CD4-positive, alpha-beta T cell (primary cell): Measurements from ENCODE around the gene PKD1. TPM values are rescaled to one million over a fixed set of nuclear protein-coding genes. Genes with fewer than 3 reads are reported as not detected.

Experiments
- ATAC-seq: fragments of 200-7000 bp; cut with Tn5 transposase; one replicate; pipeline ENCODE4 v1.10.0; 2022; ENCODE audit warnings: mild to moderate bottlenecking; ENCODE audit not compliant: poor library complexity
- CTCF ChIA-PET: fragments of 350-600 bp; sonication (Branson Sonifier 250); formaldehyde crosslinking; loops from one replicate; lab custom pipeline; 2021; ENCODE audit warnings: antibody characterized with exemption, inconsistent platforms; lab: Charles Lee
- POLR2A ChIA-PET: fragments of 350-600 bp; sonication (Branson Sonifier 250); formaldehyde crosslinking; loops from one replicate; lab custom pipeline; 2021; ENCODE audit warnings: antibody characterized with exemption, inconsistent platforms; lab: Charles Lee
- DNase-seq, 14 experiments: peaks; one replicate each; pipeline ENCODE4 v3.0.0-alpha.2; 2013 to 2020; ENCODE audit warnings: mixed read lengths in 2 of 14
- H3K27ac ChIP-seq, 2 donors: one replicate each; pipeline versions ENCODE4 v1.5.1 to v1.7.0; 2013; ENCODE audit warnings: low read length in 2 of 2, low read depth in 1 of 2, mild to moderate bottlenecking in 1 of 2
- H3K27me3 ChIP-seq, 2 experiments: 1 replicate in 1 of 2; 2 replicates in 1 of 2; pipeline versions ENCODE4 v1.6.1 to v1.7.0; 2013; ENCODE audit warnings: low read length in 2 of 2, control low read depth in 1 of 2, mild to moderate bottlenecking in 1 of 2, moderate library complexity in 1 of 2; ENCODE audit not compliant: insufficient read depth in 2 of 2, control insufficient read depth in 1 of 2
- H3K36me3 ChIP-seq: one replicate; pipeline ENCODE4 v1.6.1; 2013; ENCODE audit warnings: low read length, control low read depth; ENCODE audit not compliant: insufficient read depth
- H3K4me1 ChIP-seq: one replicate; pipeline ENCODE4 v1.6.1; 2013; ENCODE audit warnings: low read length, control low read depth; ENCODE audit not compliant: insufficient read depth
- H3K4me3 ChIP-seq: one replicate; pipeline ENCODE4 v1.5.1; 2013; ENCODE audit warnings: mild to moderate bottlenecking, low read length, moderate library complexity
- H3K9me3 ChIP-seq, 2 experiments: 1 replicate in 1 of 2; 2 replicates in 1 of 2; pipeline versions ENCODE4 v1.6.1 to v1.7.0; 2013; ENCODE audit warnings: low read length in 2 of 2, mild to moderate bottlenecking in 2 of 2, control low read depth in 1 of 2, moderate library complexity in 1 of 2; ENCODE audit not compliant: control insufficient read depth in 1 of 2, insufficient read depth in 1 of 2
- H3K27ac Mint-ChIP-seq: one replicate; pipeline ENCODE4 v1.8.0; 2020; ENCODE audit warnings: mixed read lengths
- H3K27me3 Mint-ChIP-seq: one replicate; pipeline ENCODE4 v1.8.0; 2021; ENCODE audit warnings: mixed read lengths
- H3K36me3 Mint-ChIP-seq: one replicate; pipeline ENCODE4 v1.8.0; 2021; ENCODE audit warnings: low read depth, mixed read lengths
- H3K4me1 Mint-ChIP-seq: one replicate; pipeline ENCODE4 v1.8.0; 2021; ENCODE audit warnings: low read depth, mixed read lengths
- H3K4me3 Mint-ChIP-seq: one replicate; pipeline ENCODE4 v1.8.0; 2020; ENCODE audit warnings: mild to moderate bottlenecking, mixed read lengths
- H3K9me3 Mint-ChIP-seq: one replicate; pipeline ENCODE4 v1.8.0; 2020; ENCODE audit warnings: mixed read lengths
- intact Hi-C, 2 experiments: fragments of 100-400 bp; cut with DNase I in 1 of 2; cut with micrococcal nuclease in 1 of 2; formaldehyde crosslinking; loops; one replicate each; pipeline versions ENCODE4 v1.15.1 to v1.9.0; 2023 to 2025; cut with DNase I, micrococcal nuclease
- total RNA-seq, 174 experiments: library from RNA in 2 of 174; stranded (reverse) in 2 of 174; gene quantifications; one replicate each; pipeline ENCODE4 v1.2.3 and lab custom pipeline; 2021 to 2026
- TF ChIP-seq, protein P1 (sequence below): fragments of 200-600 bp; IDR thresholded peaks from one replicate; pipeline ENCODE4 v1.8.0; 2022; ENCODE audit warnings: antibody characterized with exemption, mild to moderate bottlenecking

PKD1 gene
- total RNA-seq, 2 experiments from 2014 or later: 80.3 to 85.6 TPM

DNA sequence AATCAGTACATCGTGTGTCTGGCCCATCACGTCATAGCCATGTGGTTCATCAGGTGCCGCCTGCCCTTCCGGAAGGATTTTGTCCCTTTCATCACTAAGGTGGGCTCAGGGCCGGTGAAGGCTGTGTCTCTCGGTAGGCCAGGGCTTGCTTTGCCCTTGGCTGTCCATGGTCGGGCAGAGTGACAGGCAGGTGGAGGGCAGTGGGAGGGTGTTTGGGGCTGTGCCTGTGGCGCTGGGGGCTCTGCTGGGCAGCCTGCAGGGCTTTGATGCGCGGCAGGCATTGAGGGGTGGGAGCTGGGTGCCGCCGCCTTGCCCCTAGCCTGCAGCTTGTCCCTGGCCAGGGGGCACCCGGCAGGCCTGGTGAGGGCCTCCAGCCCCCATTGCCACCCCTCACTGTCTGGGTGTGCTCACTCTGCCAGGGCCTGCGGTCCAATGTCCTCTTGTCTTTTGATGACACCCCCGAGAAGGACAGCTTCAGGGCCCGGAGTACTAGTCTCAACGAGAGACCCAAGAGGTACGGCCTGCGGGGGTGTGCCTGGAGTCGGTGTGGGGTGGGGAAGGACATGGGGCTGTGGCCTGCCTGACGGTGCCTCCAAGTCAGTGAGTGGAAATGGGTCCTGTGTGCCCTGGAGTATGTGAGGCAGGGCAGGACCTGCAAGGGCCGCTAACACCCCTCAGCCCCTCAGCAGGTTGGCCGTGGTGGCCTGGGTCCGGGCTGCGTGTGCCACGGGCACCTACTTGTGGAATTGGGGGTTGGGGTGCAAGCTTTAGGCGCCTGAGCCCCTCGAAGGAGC, 59.4 kb downstream of the PKD1 start:
- DNase-seq: no peak
- H3K9me3 ChIP-seq: no peaks in the 10 kb centered on the region
- no peak overlapping the region for H3K27ac Mint-ChIP-seq
- intact Hi-C loops: no loop called here
- H3K4me3 Mint-ChIP-seq: no peak overlapping the region
- no peaks in the 10 kb centered on the region for H3K9me3 Mint-ChIP-seq
- no peaks in the 10 kb centered on the region for H3K27me3 ChIP-seq
- H3K4me1 Mint-ChIP-seq: no peaks in the 10 kb centered on the region
- ChIA-PET CTCF (no interaction called here), POLR2A (no interaction called here)
- no peak overlapping the region for H3K4me3 ChIP-seq
- no peaks in the 10 kb centered on the region for H3K4me1 ChIP-seq
- H3K27ac ChIP-seq: no peak overlapping the region
- H3K27me3 Mint-ChIP-seq: no peaks in the 10 kb centered on the region
- H3K36me3 Mint-ChIP-seq: peaks cover 45% of the 10 kb centered on the region
- H3K36me3 ChIP-seq: peaks cover 69% of the 10 kb centered on the region
- ATAC-seq: no peak
- TF ChIP-seq, protein P1, sequence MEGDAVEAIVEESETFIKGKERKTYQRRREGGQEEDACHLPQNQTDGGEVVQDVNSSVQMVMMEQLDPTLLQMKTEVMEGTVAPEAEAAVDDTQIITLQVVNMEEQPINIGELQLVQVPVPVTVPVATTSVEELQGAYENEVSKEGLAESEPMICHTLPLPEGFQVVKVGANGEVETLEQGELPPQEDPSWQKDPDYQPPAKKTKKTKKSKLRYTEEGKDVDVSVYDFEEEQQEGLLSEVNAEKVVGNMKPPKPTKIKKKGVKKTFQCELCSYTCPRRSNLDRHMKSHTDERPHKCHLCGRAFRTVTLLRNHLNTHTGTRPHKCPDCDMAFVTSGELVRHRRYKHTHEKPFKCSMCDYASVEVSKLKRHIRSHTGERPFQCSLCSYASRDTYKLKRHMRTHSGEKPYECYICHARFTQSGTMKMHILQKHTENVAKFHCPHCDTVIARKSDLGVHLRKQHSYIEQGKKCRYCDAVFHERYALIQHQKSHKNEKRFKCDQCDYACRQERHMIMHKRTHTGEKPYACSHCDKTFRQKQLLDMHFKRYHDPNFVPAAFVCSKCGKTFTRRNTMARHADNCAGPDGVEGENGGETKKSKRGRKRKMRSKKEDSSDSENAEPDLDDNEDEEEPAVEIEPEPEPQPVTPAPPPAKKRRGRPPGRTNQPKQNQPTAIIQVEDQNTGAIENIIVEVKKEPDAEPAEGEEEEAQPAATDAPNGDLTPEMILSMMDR: no peak

- no peak overlapping the region for H3K27ac Mint-ChIP-seq
- Histone ChIP-seq H3K4me1 (no peaks in the 10 kb centered on the region), H3K27ac (no peak overlapping the region), H3K9me3 (no peaks in the 10 kb centered on the region), H3K4me3 (no peak overlapping the region), H3K36me3 (peaks cover 69% of the 10 kb centered on the region), H3K27me3 (no peaks in the 10 kb centered on the region)
- H3K27me3 Mint-ChIP-seq: no peaks in the 10 kb centered on the region
- no peak for ATAC-seq
- no peaks in the 10 kb centered on the region for H3K9me3 Mint-ChIP-seq
- no peaks in the 10 kb centered on the region for H3K4me1 Mint-ChIP-seq
- H3K4me3 Mint-ChIP-seq: no peak overlapping the region
- no peak for DNase-seq
- intact Hi-C loops: no loop called here
- TF ChIP-seq, protein P1: no peak
- ChIA-PET CTCF (no interaction called here), POLR2A (no interaction called here)
- H3K36me3 Mint-ChIP-seq: peaks cover 50% of the 10 kb centered on the region
Measured at GRCh38 chr16:2075631-2076030, 60.1 kb downstream of the PKD1 start.

DNA sequence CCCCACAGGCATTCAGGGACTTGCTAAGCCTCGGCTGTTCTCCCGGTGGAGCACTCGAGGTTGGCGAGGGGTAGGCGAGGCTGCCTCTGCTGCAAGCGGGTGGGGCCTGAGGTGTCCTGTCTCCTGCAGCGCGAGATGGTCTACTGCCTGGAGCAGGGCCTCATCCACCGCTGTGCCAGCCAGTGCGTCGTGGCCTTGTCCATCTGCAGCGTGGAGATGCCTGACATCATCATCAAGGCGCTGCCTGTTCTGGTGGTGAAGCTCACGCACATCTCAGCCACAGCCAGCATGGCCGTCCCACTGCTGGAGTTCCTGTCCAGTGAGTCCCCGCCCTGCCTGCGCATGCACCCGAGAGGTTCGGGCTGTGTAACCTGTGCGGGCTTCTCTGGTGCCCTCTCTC, 61.6 kb downstream of the PKD1 start:
- no peaks in the 10 kb centered on the region for H3K4me1 Mint-ChIP-seq
- Histone ChIP-seq H3K4me1 (no peaks in the 10 kb centered on the region), H3K36me3 (peaks cover 62% of the 10 kb centered on the region), H3K4me3 (no peak overlapping the region), H3K27me3 (no peaks in the 10 kb centered on the region), H3K9me3 (no peaks in the 10 kb centered on the region), H3K27ac (no peak overlapping the region)
- TF ChIP-seq, protein P1: no peak
- POLR2A ChIA-PET: no interaction called here
- H3K27me3 Mint-ChIP-seq: no peaks in the 10 kb centered on the region
- H3K36me3 Mint-ChIP-seq: peaks cover 58% of the 10 kb centered on the region
- CTCF ChIA-PET: no interaction called here
- intact Hi-C loops: no loop called here
- no peak overlapping the region for H3K4me3 Mint-ChIP-seq
- DNase-seq (no peak), ATAC-seq (no peak)
- no peaks in the 10 kb centered on the region for H3K9me3 Mint-ChIP-seq
- no peak overlapping the region for H3K27ac Mint-ChIP-seq
